ENCODE data around the gene MVD. TPM values are rescaled to one million over a fixed set of nuclear protein-coding genes. Genes with fewer than 3 reads are reported as not detected.

MVD gene
- total and polyA plus RNA-seq, 10 of the 15 experiments (the other 5 are each of a cell fraction or from before 2014, with no cell fraction given) = 5.0 to 147 (median 65.0) TPM

- DNase-seq (ENCODE audit: low read depth, low spot score) = no peak
- no peaks in the 10 kb centered on the region for H3K27me3 ChIP-seq (replicated peaks in 1 of 2; ENCODE audit: control insufficient read depth in 2 of 2, insufficient read depth in 2 of 2, low read length in 1 of 2)
- H3K4me2 ChIP-seq (ENCODE audit: control insufficient read depth, insufficient read depth) = no peak overlapping the region
- H3K36me3 ChIP-seq (ENCODE audit: control insufficient read depth in 2 of 2, insufficient read depth in 2 of 2, low read length in 1 of 2) = peaks cover 6 to 16% of the 10 kb centered on the region in 2 experiments; a peak in 3 of 4 replicates
- BruUV-seq (replicated peaks) = no TSS peak
- no peak for ATAC-seq
- ChIA-PET RAD21 (ENCODE audit: unreplicated experiment) (no interaction called here), SMC1A (ENCODE audit: uncharacterized antibody, unreplicated experiment) (no interaction called here), CTCF (no interaction called here), POLR2A (no interaction called here)
- peaks cover 6% of the 10 kb centered on the region; the same call in 1 of the 2 replicates for H3K4me1 ChIP-seq (ENCODE audit: control insufficient read depth, insufficient read depth, low read length)
- TF ChIP-seq SMC3 (IDR thresholded peaks at IDR 0.05; ENCODE audit: borderline replicate concordance, low read length) (no peak), RUNX3 (IDR thresholded peaks at IDR 0.05; ENCODE audit: low read length) (no peak), JUNB (IDR thresholded peaks at IDR 0.05) (no peak), ZBTB11 (CRISPR knock-in tag; IDR thresholded peaks at IDR 0.05) (no peak), RELB (IDR thresholded peaks at IDR 0.05; ENCODE audit: low read depth) (no peak), JUND (IDR thresholded peaks at IDR 0.05; ENCODE audit: low read depth, low read length) (no peak), FOS (IDR thresholded peaks at IDR 0.05; ENCODE audit: borderline replicate concordance, extremely low read depth, insufficient read length) (no peak), ZNF24 (IDR thresholded peaks at IDR 0.05) (no peak), ZNF622 (IDR thresholded peaks at IDR 0.05) (no peak), TBL1XR1 (IDR thresholded peaks at IDR 0.05; ENCODE audit: low read depth, low read length) (no peak), CHD4 (IDR thresholded peaks at IDR 0.05) (no peak), EED (IDR thresholded peaks at IDR 0.05; ENCODE audit: low read depth) (no peak), WRNIP1 (IDR thresholded peaks at IDR 0.05; ENCODE audit: borderline replicate concordance, low read depth, low read length) (no peak), GABPA (IDR thresholded peaks at IDR 0.05; ENCODE audit: low read depth) (no peak)
- no peak overlapping the region for H2AFZ ChIP-seq (ENCODE audit: control insufficient read depth, low read depth, low read length)
- no peak overlapping the region for H3K4me3 ChIP-seq
- WGBS (ENCODE audit: insufficient coverage, insufficient replicate concordance, low lambda C conversion rate, missing lambda C conversion rate) = 98% methylated on average over 11 of the region's 15 CpGs
- in situ Hi-C loops (cut with MboI) (no loop called here), intact Hi-C loops (cut with micrococcal nuclease; ENCODE audit: unreplicated experiment) (no loop called here)
- H3K27ac ChIP-seq (ENCODE audit: control insufficient read depth, insufficient read depth) = no peak overlapping the region
- no peak overlapping the region for H3K9ac ChIP-seq (ENCODE audit: control insufficient read depth, insufficient read depth, low read length)
- FAIRE-seq = no peak
- H4K20me1 ChIP-seq (ENCODE audit: control insufficient read depth, insufficient read depth) = no peaks in the 10 kb centered on the region
- peaks cover 45% of the 10 kb centered on the region for H3K79me2 ChIP-seq (ENCODE audit: control insufficient read depth, insufficient read depth, low read length)
- no peaks in the 10 kb centered on the region for H3K9me3 ChIP-seq (replicated peaks; ENCODE audit: control insufficient read depth, insufficient read depth, low read length)
Observed at GRCh38 chr16:88658714-88659113, 4.2 kb downstream of the MVD start.

Measured in GM12878 (cell line).